Uterine smooth muscle cell (primary cell): ENCODE results near the gene ZNF805. TPM values are rescaled to one million over a fixed set of nuclear protein-coding genes. Genes with fewer than 3 reads are reported as not detected.

Experiments
- total RNA-seq: library from RNA; depleted of rRNA; stranded (reverse); fragments of >200 nt; gene quantifications from 2 replicates; pipeline ENCODE4 v1.2.3, GENCODE V29; 2014

ZNF805 gene
- total RNA-seq, result 20.7 and 36.6 TPM in 2 replicates

GRCh38 chr19:57240311-57241090 is at the start of gene ZNF805:
Gene ZNF805, plus strand, starts transcription at chr19:57240632. Its CDS starts 260 bp downstream, at chr19:57240892.

GRCh38 chr19:57191141-57192076 is 49.0 kb upstream of the ZNF805 start, which contains the start of gene ZNF264:
Gene ZNF264, plus strand, starts transcription at chr19:57191500. Its CDS starts 414 bp downstream, at chr19:57191914.

GRCh38 chr19:57280165-57280961 is 39.9 kb downstream of the ZNF805 start, which contains the start of gene ZNF460:
Gene ZNF460, plus strand, starts transcription at chr19:57280485. Its CDS starts 322 bp downstream, at chr19:57280807.

Other genes starting within 250 kb of the ZNF805 start
- gene USP29, start 120.6 kb upstream of the ZNF805 start, total RNA-seq, result not detected in 2 replicates
- gene ZIM3, start 95.4 kb upstream of the ZNF805 start, total RNA-seq, result not detected in 2 replicates
- not detected in 2 replicates for gene DUXA, start 73.1 kb upstream of the ZNF805 start, total RNA-seq
- gene ZNF264, start 49.1 kb upstream of the ZNF805 start, total RNA-seq, result 34.3 and 45.7 TPM in 2 replicates
- 0.25 and 1.00 TPM in 2 replicates for gene AURKC, start 9.6 kb upstream of the ZNF805 start, total RNA-seq
- 56.3 and 77.2 TPM in 2 replicates for gene ZNF460, start 39.9 kb downstream of the ZNF805 start, total RNA-seq
- gene ZNF543, start 79.8 kb downstream of the ZNF805 start, total RNA-seq, result 9.4 and 12.1 TPM in 2 replicates
- gene ZNF304, start 110.6 kb downstream of the ZNF805 start, total RNA-seq, result 9.9 and 11.4 TPM in 2 replicates
- 12.7 and 15.1 TPM in 2 replicates for gene TRAPPC2B, start 122.9 kb downstream of the ZNF805 start, total RNA-seq
- gene ZNF547, start 122.9 kb downstream of the ZNF805 start, total RNA-seq, result 3.2 and 4.1 TPM in 2 replicates
- 22.1 and 26.4 TPM in 2 replicates for gene ZNF548, start 149.2 kb downstream of the ZNF805 start, total RNA-seq
- 13.7 and 14.0 TPM in 2 replicates for gene ZNF17, start 170.5 kb downstream of the ZNF805 start, total RNA-seq
- gene ZNF749, start 194.7 kb downstream of the ZNF805 start, total RNA-seq, result 8.4 and 9.0 TPM in 2 replicates
- 0.55 and 0.62 TPM in 2 replicates for gene VN1R1, start 216.5 kb downstream of the ZNF805 start, total RNA-seq
- 17.2 and 19.6 TPM in 2 replicates for gene ZNF772, start 236.9 kb downstream of the ZNF805 start, total RNA-seq
- 10.3 and 13.1 TPM in 2 replicates for gene ZNF419, start 247.1 kb downstream of the ZNF805 start, total RNA-seq